GM19099 (cell line): ENCODE data around the gene SEC31B.

Experiments used
- POLR2A ChIP-seq: IDR thresholded peaks from 3 replicates; pipeline ENCODE4 v1.6.1; 2011; ENCODE audit warnings: low read depth; ENCODE audit not compliant: insufficient read length; ENCODE audit errors: extremely low read depth

SEC31B gene

DNA sequence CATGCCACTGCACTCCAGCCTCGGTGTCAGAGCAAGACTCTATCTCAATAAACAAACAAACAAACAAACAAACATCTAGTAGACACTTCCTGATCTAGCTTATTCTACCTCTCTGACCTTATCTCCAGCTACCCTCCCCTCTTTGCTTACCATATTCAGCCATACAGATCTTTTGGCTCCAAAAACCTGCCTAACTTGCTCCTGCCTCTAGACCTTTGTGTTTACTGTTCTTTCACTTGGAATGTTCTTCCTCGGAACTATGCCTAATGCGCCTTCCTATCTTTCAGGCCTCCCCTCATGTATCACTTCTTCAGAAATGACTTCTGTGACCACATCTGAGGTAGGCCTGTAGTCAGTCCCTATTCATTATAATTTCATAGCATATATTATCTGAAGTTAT is 77.1 kb downstream of the SEC31B start:
- TF ChIP-seq POLR2A, result no peak

DNA sequence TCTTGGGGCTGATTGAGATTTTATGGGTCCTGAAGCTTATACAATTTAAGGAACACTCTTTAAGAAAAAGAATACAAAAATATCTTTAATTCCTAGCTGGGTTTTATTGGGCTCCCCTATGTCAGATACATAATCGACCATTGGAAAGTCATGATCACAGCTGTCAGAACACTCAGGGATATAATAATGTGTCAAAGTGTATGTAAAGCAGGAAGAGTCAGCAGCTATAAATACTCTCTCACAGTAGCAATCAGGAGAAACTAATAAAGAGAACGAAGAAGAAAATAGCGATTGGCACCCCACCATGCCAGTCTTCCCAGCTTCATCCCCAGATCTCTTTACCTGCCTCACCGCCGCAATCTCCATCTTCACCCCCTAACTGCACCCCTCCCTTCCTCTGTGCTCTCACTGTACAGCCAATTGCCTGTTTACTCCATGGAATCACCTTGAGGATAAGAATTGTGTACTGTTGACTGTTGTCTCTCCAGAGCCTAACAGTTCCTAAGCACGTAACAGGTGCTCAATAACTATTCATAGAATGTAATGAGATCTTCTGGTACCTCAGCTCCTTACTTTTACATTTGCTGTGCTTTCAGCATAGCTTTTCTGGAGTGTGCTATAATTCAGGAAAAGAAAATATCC is 80.9 kb downstream of the SEC31B start:
- TF ChIP-seq POLR2A, result no peak
